H1 (cell line): ENCODE results near the gene PSMC3IP. TPM values are rescaled to one million over a fixed set of nuclear protein-coding genes. Genes with fewer than 3 reads are reported as not detected.

Experiments
- CTCF ChIA-PET: fragments of 300-600 bp; sonication (Branson Sonifier 250); formaldehyde crosslinking; loops from one replicate; lab custom pipeline; 2021; ENCODE audit not compliant: partially characterized antibody; lab: Charles Lee
- POLR2A ChIA-PET: fragments of 300-600 bp; sonication (Branson Sonifier 250); formaldehyde crosslinking; loops from one replicate; lab custom pipeline; 2021; ENCODE audit warnings: inconsistent platforms; ENCODE audit not compliant: partially characterized antibody; lab: Charles Lee
- DNase-seq, 2 experiments: peaks; one replicate each; pipeline versions ENCODE4 v3.0.0 to v3.0.0-alpha.2; 2010 to 2022; ENCODE audit warnings: low spot score in 2 of 2, low read depth in 1 of 2, mixed read lengths in 1 of 2
- FAIRE-seq: peaks from 2 replicates; lab custom pipeline; 2011; peaks lifted over from hg19 to GRCh38; lab: Jason Lieb, UNC
- H2AFZ ChIP-seq: 2 replicates; pipeline ENCODE4 v1.8.1; 2012; ENCODE audit warnings: low read length, inconsistent platforms
- H2AK5ac ChIP-seq: 2 replicates; pipeline ENCODE4 v1.6.1; 2013; ENCODE audit warnings: low read depth, low read length
- H2BK120ac ChIP-seq: replicated peaks from 2 replicates; pipeline ENCODE3; 2013; ENCODE audit warnings: low read depth, low read length, inconsistent platforms
- H2BK12ac ChIP-seq: 2 replicates; pipeline ENCODE4 v1.6.1; 2013; ENCODE audit warnings: low read depth, low read length
- H2BK15ac ChIP-seq: 2 replicates; pipeline ENCODE4 v1.6.1; 2013; ENCODE audit warnings: low read length
- H2BK20ac ChIP-seq: 2 replicates; pipeline ENCODE4 v1.6.1; 2013; ENCODE audit warnings: low read length
- H2BK5ac ChIP-seq: 2 replicates; pipeline ENCODE4 v1.6.1; 2013; ENCODE audit warnings: low read depth, low read length
- H3K14ac ChIP-seq: 2 replicates; pipeline ENCODE4 v1.6.1; 2013; ENCODE audit warnings: inconsistent platforms; ENCODE audit not compliant: insufficient read length
- H3K18ac ChIP-seq: 2 replicates; pipeline ENCODE4 v1.6.1; 2013; ENCODE audit warnings: low read length; ENCODE audit errors: extremely low read depth
- H3K23ac ChIP-seq: 2 replicates; pipeline ENCODE4 v1.6.1; 2013; ENCODE audit warnings: inconsistent platforms; ENCODE audit not compliant: insufficient read length
- H3K23me2 ChIP-seq: 2 replicates; pipeline ENCODE4 v1.6.1; 2013; ENCODE audit warnings: low read depth, low read length
- H3K27ac ChIP-seq: 2 replicates; pipeline ENCODE4 v1.6.1; 2011; ENCODE audit warnings: low read depth, low read length, inconsistent platforms
- H3K27me3 ChIP-seq, 4 experiments: replicated peaks in 1 of 4; 1 replicate in 1 of 4; 2 replicates in 3 of 4; pipeline versions ENCODE4 v1.6.1 to v1.8.1; 2011 to 2013; ENCODE audit warnings: low read length in 3 of 4, mild to moderate bottlenecking in 3 of 4, inconsistent platforms in 2 of 4, mixed read lengths in 2 of 4, moderate library complexity in 1 of 4; ENCODE audit not compliant: control insufficient read depth in 3 of 4, insufficient read depth in 3 of 4; ENCODE audit errors: extremely low read depth in 1 of 4
- H3K36me3 ChIP-seq, 4 experiments: 2 replicates each; pipeline versions ENCODE4 v1.6.1 to v1.8.1; 2011 to 2013; ENCODE audit warnings: mild to moderate bottlenecking in 4 of 4, low read length in 3 of 4, moderate library complexity in 2 of 4, control low read depth in 1 of 4, inconsistent platforms in 1 of 4; ENCODE audit not compliant: insufficient read depth in 4 of 4, control insufficient read depth in 2 of 4
- H3K4ac ChIP-seq: replicated peaks from 2 replicates; pipeline ENCODE3; 2013; ENCODE audit warnings: low read length, low read depth, mixed read lengths, inconsistent platforms; ENCODE audit not compliant: insufficient read length
- H3K4me1 ChIP-seq, 4 experiments: replicated peaks in 1 of 4; 1 replicate in 1 of 4; 2 replicates in 3 of 4; pipeline versions ENCODE4 v1.6.1 to v1.8.1; 2011 to 2013; ENCODE audit warnings: low read length in 3 of 4, inconsistent platforms in 2 of 4, mixed read lengths in 1 of 4; ENCODE audit not compliant: insufficient read depth in 4 of 4, control insufficient read depth in 3 of 4
- H3K4me2 ChIP-seq, 2 experiments: 2 replicates each; pipeline versions ENCODE4 v1.6.1 to v1.8.1; 2011 to 2013; ENCODE audit warnings: low read depth in 2 of 2, low read length in 2 of 2, control low read depth in 1 of 2, inconsistent platforms in 1 of 2, mild to moderate bottlenecking in 1 of 2; ENCODE audit not compliant: insufficient read depth in 1 of 2
- H3K4me3 ChIP-seq, 4 experiments: fragments of 200-600, 300-600 bp in 1 of 4; sonication (generic), shearing (Covaris generic), sonication (Bioruptor Twin) in 1 of 4; 2 replicates each; pipeline versions ENCODE4 v1.5.1 to v1.8.1; 2011 to 2016; ENCODE audit warnings: low read length in 4 of 4, low read depth in 3 of 4, control low read depth in 2 of 4, inconsistent platforms in 2 of 4, mild to moderate bottlenecking in 2 of 4, mixed read lengths in 1 of 4, moderate library complexity in 1 of 4; ENCODE audit not compliant: insufficient read depth in 2 of 4; ENCODE audit errors: extremely low read depth in 1 of 4
- H3K56ac ChIP-seq: replicated peaks from 2 replicates; pipeline ENCODE3; 2013; ENCODE audit warnings: low read depth, mild to moderate bottlenecking, mixed read lengths, low read length, inconsistent platforms; ENCODE audit not compliant: insufficient read length
- H3K79me1 ChIP-seq: 2 replicates; pipeline ENCODE4 v1.6.1; 2013; ENCODE audit warnings: low read depth, low read length, control low read depth
- H3K79me2 ChIP-seq, 2 experiments: 2 replicates each; pipeline versions ENCODE4 v1.6.1 to v1.8.1; 2012 to 2013; ENCODE audit warnings: low read length in 2 of 2, mild to moderate bottlenecking in 2 of 2, inconsistent platforms in 1 of 2; ENCODE audit not compliant: insufficient read depth in 2 of 2, control insufficient read depth in 1 of 2
- H3K9ac ChIP-seq, 4 experiments: replicated peaks in 1 of 4; 1 replicate in 1 of 4; 2 replicates in 3 of 4; pipeline versions ENCODE4 v1.6.1 to v1.8.1; 2011 to 2013; ENCODE audit warnings: low read depth in 3 of 4, low read length in 3 of 4, control low read depth in 2 of 4, mild to moderate bottlenecking in 2 of 4, moderate library complexity in 2 of 4, inconsistent platforms in 1 of 4; ENCODE audit errors: extremely low read depth in 1 of 4
- H3K9me3 ChIP-seq, 2 experiments: 2 replicates each; pipeline versions ENCODE4 v1.6.1 to v1.8.1; 2012 to 2013; ENCODE audit warnings: mild to moderate bottlenecking in 2 of 2, moderate library complexity in 2 of 2, control low read depth in 1 of 2, inconsistent platforms in 1 of 2, low read depth in 1 of 2, low read length in 1 of 2, mixed read lengths in 1 of 2; ENCODE audit not compliant: insufficient read depth in 2 of 2
- H4K20me1 ChIP-seq, 2 experiments: replicated peaks in 1 of 2; 2 replicates each; pipeline versions ENCODE3 to v1.8.1; 2011 to 2013; ENCODE audit warnings: inconsistent platforms in 2 of 2, low read length in 2 of 2, mild to moderate bottlenecking in 1 of 2; ENCODE audit not compliant: insufficient read depth in 2 of 2, control insufficient read depth in 1 of 2
- H4K5ac ChIP-seq: 2 replicates; pipeline ENCODE4 v1.6.1; 2013; ENCODE audit warnings: low read length, low read depth, mixed read lengths, inconsistent platforms; ENCODE audit not compliant: insufficient read length
- H4K8ac ChIP-seq: 2 replicates; pipeline ENCODE4 v1.8.0; 2013; ENCODE audit warnings: mild to moderate bottlenecking, moderate library complexity, low read length, inconsistent platforms; ENCODE audit not compliant: insufficient read depth; ENCODE audit errors: extremely low read depth
- H4K91ac ChIP-seq: replicated peaks from 2 replicates; pipeline ENCODE3; 2013; ENCODE audit warnings: low read length, mixed read lengths, inconsistent platforms; ENCODE audit not compliant: insufficient read length
- ATF3 ChIP-seq: IDR thresholded peaks from 2 replicates; pipeline ENCODE4 v1.6.1; 2011; ENCODE audit warnings: low read depth, mild to moderate bottlenecking, low read length; ENCODE audit not compliant: insufficient read depth
- CTCF ChIP-seq, 3 experiments: IDR thresholded peaks; 1 replicate in 2 of 3; 2 replicates in 1 of 3; pipeline versions ENCODE4 v1.5.1 to v1.6.1; 2011; ENCODE audit warnings: low read length in 3 of 3, mild to moderate bottlenecking in 3 of 3, inconsistent platforms in 2 of 3, low read depth in 1 of 3, moderate library complexity in 1 of 3; ENCODE audit not compliant: insufficient read depth in 1 of 3; ENCODE audit errors: control extremely low read depth in 1 of 3
- EZH2 ChIP-seq: fragments of 200-600 bp; sonication (generic); IDR thresholded peaks from 2 replicates; pipeline ENCODE4 v1.7.1; 2012; ENCODE audit warnings: low read depth, mild to moderate bottlenecking, moderate library complexity, low read length, inconsistent platforms; ENCODE audit not compliant: severe bottlenecking
- GABPA ChIP-seq: IDR thresholded peaks from 2 replicates; pipeline ENCODE4 v1.6.1; 2011; ENCODE audit warnings: mild to moderate bottlenecking, low read length, moderate library complexity, borderline replicate concordance; ENCODE audit not compliant: insufficient read depth
- POLR2A ChIP-seq, 2 experiments: IDR thresholded peaks; 1 replicate in 1 of 2; 2 replicates in 1 of 2; pipeline ENCODE4 v1.6.1; 2011; ENCODE audit warnings: low read depth in 2 of 2, low read length in 2 of 2, mild to moderate bottlenecking in 2 of 2; ENCODE audit errors: control extremely low read depth in 1 of 2
- POU5F1 ChIP-seq: IDR thresholded peaks from 2 replicates; pipeline ENCODE4 v1.6.1; 2011; ENCODE audit warnings: low read depth, mild to moderate bottlenecking, low read length, moderate library complexity
- RAD21 ChIP-seq, 2 experiments: IDR thresholded peaks in 1 of 2; conservative IDR thresholded peaks in 1 of 2; 2 replicates each; pipeline ENCODE4 v1.6.1; 2011; ENCODE audit warnings: low read depth in 2 of 2, low read length in 2 of 2, improper control_type of control experiment in 1 of 2, inconsistent platforms in 1 of 2, mild to moderate bottlenecking in 1 of 2, moderate library complexity in 1 of 2
- SIN3A ChIP-seq, 2 experiments: IDR thresholded peaks in 1 of 2; conservative IDR thresholded peaks in 1 of 2; 2 replicates each; pipeline ENCODE4 v1.6.1; 2011 to 2012; ENCODE audit warnings: low read length in 2 of 2, improper control_type of control experiment in 1 of 2, low read depth in 1 of 2, mild to moderate bottlenecking in 1 of 2
- WGBS, 2 experiments: shearing (Covaris generic) in 1 of 2; methylation state at CpG; one replicate each; pipeline versions ENCODE4 v1.1.6 to v1.1.7; 2013 to 2015; ENCODE audit warnings: low lambda C conversion rate in 2 of 2, mixed read lengths in 2 of 2, inconsistent platforms in 1 of 2, low coverage in 1 of 2, missing lambda C conversion rate in 1 of 2; ENCODE audit not compliant: insufficient replicate concordance in 2 of 2, insufficient coverage in 1 of 2, insufficient read length in 1 of 2; ENCODE audit errors: extremely low coverage in 1 of 2, missing lambda C conversion rate in 1 of 2; 5-methylcytosine and 5-hydroxymethylcytosine counted together
- polyA plus RNA-seq, 7 experiments: library from polyadenylated mRNA; depleted of rRNA in 3 of 7; stranded (reverse) in 5 of 7; unstranded in 2 of 7; fragments of >200 nt in 5 of 7; fragments of 200-250 nt in 2 of 7; gene quantifications; 1 replicate in 5 of 7; 2 replicates in 1 of 7; 4 replicates in 1 of 7; pipeline versions ENCODE4 v1.2.1 to v1.2.3, GENCODE V29; 2011 to 2013; ENCODE audit warnings: missing spikeins in 2 of 7, mixed read lengths in 2 of 7
- total RNA-seq: library from RNA; stranded (reverse); fragmentation: NEBNext Ultra II Directional; extraction: Animal tissue kit (Norgen Biotek cat#: 25700); gene quantifications from 2 replicates; pipeline ENCODE4 v1.2.1, GENCODE V29; 2021

The PSMC3IP gene
- total and polyA plus RNA-seq, 2 of the 8 experiments (the other 6 are each of a cell fraction or from before 2014, with no cell fraction given), result 11.5 to 21.9 TPM

GRCh38 chr17:42578282-42578869 lies 847 bp upstream of the PSMC3IP start:
- H3K18ac ChIP-seq, result no peak overlapping the region
- no peak overlapping the region for H3K23ac ChIP-seq
- DNase-seq (peak; percentile 72 to 96), FAIRE-seq (no peak)
- H3K14ac ChIP-seq, result no peak overlapping the region
- H3K27me3 ChIP-seq, result no peaks in the 10 kb centered on the region
- H3K36me3 ChIP-seq, result peaks cover 23 to 41% (median 31%) of the 10 kb centered on the region in 4 experiments
- H2BK12ac ChIP-seq, result no peak overlapping the region
- no peak overlapping the region for H2BK20ac ChIP-seq
- peaks cover 0 to 1% of the 10 kb centered on the region in 2 experiments for H4K20me1 ChIP-seq
- peak overlapping the region; percentile 77 to 83 for H3K4me2 ChIP-seq
- H3K4me1 ChIP-seq, result no peaks in the 10 kb centered on the region
- H3K9ac ChIP-seq, result peak overlapping the region in 3 of 4 experiments; percentile 73 to 91 (median 88); a peak in 5 of 7 replicates
- H3K23me2 ChIP-seq, result peaks cover 9% of the 10 kb centered on the region
- no peak overlapping the region for H2BK5ac ChIP-seq
- no peak overlapping the region for H2AK5ac ChIP-seq
- H2BK120ac ChIP-seq, result no peak overlapping the region
- peak overlapping the region; percentile 80 to 99 (median 90) for H3K4me3 ChIP-seq
- WGBS, 2 experiments, result 3% methylated on average over 17 of the region's 20 CpGs; no CpG with 5 or more reads in 1 of the 2 experiments
- no peak overlapping the region for H4K8ac ChIP-seq
- no peaks in the 10 kb centered on the region for H3K79me1 ChIP-seq
- H2AFZ ChIP-seq, result no peak overlapping the region
- no peak overlapping the region for H4K91ac ChIP-seq
- ChIA-PET CTCF (interaction anchor here (0.6 to 3.9 kb wide), 49 partner anchors 8 to 251 kb away, joined by 3 to 32 read pairs (median 5); partner anchors contain the start of genes BECN1, CNTD1, COA3 and HSD17B1), POLR2A (interaction anchor here (0.6 to 7.0 kb wide), 17 partner anchors 8 to 256 kb away, joined by 3 to 74 read pairs (median 5); partner anchors contain the start of genes CNTD1, COA3, COASY and MLX)
- no peak overlapping the region for H2BK15ac ChIP-seq
- H4K5ac ChIP-seq, result no peak overlapping the region
- no peak overlapping the region for H3K4ac ChIP-seq
- peaks cover 0 to 19% of the 10 kb centered on the region in 2 experiments; a peak in 2 of 4 replicates for H3K79me2 ChIP-seq
- no peak overlapping the region for H3K56ac ChIP-seq
- H3K27ac ChIP-seq, result no peak overlapping the region
- no peaks in the 10 kb centered on the region for H3K9me3 ChIP-seq
- TF ChIP-seq GABPA, result no peak
- TF ChIP-seq EZH2, result no peak
- TF ChIP-seq ATF3, result no peak
- TF ChIP-seq RAD21 (IDR thresholded peaks at IDR 0.05 in 1 of 2, conservative IDR thresholded peaks at IDR 0.05 in 1 of 2; ENCODE audit: low read depth in 2 of 2, low read length in 2 of 2), result peak; percentile 82 to 86
- peak; percentile 71 to 83 (median 82) for TF ChIP-seq CTCF (IDR thresholded peaks at IDR 0.05; ENCODE audit: control extremely low read depth in 1 of 3, insufficient read depth in 1 of 3, low read depth in 1 of 3, low read length in 3 of 3)
- TF ChIP-seq POLR2A (IDR thresholded peaks at IDR 0.05; ENCODE audit: control extremely low read depth in 1 of 2, low read depth in 2 of 2, low read length in 2 of 2), result no peak
- TF ChIP-seq POU5F1, result no peak
- peak in 1 of 2 experiments; percentile 49; a peak in 1 of 4 replicates for TF ChIP-seq SIN3A (conservative IDR thresholded peaks at IDR 0.05 in 1 of 2, IDR thresholded peaks at IDR 0.05 in 1 of 2; ENCODE audit: low read depth in 1 of 2, low read length in 2 of 2)
